ENCODE data around the gene ZBTB43.

ZBTB43 gene

GRCh38 chr9:126851286-126851880, 46.5 kb downstream of the ZBTB43 start:
- no peak overlapping the region for H3K4me3 ChIP-seq (ENCODE audit: low read depth, low read length)
- no peak overlapping the region for H3K9ac ChIP-seq (ENCODE audit: low read depth, low read length)
- no peaks in the 10 kb centered on the region for H3K4me1 ChIP-seq (ENCODE audit: control insufficient read depth, insufficient read depth, low read length)
- H3K9me3 ChIP-seq (ENCODE audit: control insufficient read depth, insufficient read depth, low read length), result no peaks in the 10 kb centered on the region
- H3K27me3 ChIP-seq (ENCODE audit: control insufficient read depth, insufficient read depth, low read length), result no peaks in the 10 kb centered on the region
- no peaks in the 10 kb centered on the region for H3K36me3 ChIP-seq (ENCODE audit: control insufficient read depth, insufficient read depth, low read length)

DNA sequence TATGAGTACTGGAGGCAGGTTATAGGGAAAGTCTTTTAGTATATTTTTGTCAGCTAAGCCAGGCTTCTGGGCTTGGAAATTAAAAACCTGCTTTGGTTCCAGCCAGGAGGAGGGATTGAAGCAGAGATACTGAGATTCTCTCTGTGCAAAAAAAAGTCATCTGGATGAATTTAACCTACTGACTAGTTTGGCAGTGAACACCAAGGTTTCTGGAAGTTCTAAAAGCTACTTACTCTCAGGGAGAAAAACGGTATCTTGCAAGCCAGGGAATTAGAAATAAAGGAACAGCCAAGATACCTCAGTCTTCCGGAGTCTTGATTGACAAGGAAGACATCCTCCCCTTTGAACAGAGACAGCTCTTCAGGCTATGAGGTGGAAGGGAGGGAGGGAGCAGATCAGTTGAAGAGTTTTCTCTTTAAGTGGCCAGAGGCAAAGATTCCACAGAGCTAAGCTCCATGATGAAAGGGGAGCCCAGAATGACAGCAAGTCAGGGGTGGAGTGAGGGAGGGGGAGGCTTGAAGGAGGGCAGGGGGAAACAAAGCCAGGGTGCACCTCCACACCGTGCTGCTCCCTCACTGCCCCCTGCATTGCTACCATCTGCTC, 47.3 kb downstream of the ZBTB43 start:
- H3K4me1 ChIP-seq (ENCODE audit: control insufficient read depth, insufficient read depth, low read length), result no peaks in the 10 kb centered on the region
- no peak overlapping the region for H3K9ac ChIP-seq (ENCODE audit: low read depth, low read length)
- H3K36me3 ChIP-seq (ENCODE audit: control insufficient read depth, insufficient read depth, low read length), result no peaks in the 10 kb centered on the region
- no peaks in the 10 kb centered on the region for H3K9me3 ChIP-seq (ENCODE audit: control insufficient read depth, insufficient read depth, low read length)
- no peak overlapping the region for H3K4me3 ChIP-seq (ENCODE audit: low read depth, low read length)
- H3K27me3 ChIP-seq (ENCODE audit: control insufficient read depth, insufficient read depth, low read length), result no peaks in the 10 kb centered on the region

DNA sequence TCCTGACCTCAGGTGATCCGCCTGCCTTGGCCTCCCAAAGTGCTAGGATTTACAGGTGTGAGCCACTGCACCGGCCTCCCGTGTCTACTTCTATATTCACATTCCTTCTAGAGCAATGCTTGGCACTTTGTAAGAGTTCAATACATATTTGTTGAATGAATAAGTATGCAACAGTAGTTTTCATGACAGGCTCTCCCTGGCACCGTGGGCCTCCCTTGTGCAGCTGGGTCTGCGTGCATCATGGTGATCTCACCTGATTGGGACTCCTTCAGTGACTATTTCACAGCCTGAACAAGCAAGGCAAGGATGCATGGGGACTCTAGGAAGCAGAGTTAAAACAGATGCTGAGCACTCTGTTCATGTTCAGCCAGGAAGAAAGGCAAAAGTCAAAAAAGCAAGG, 48.8 kb downstream of the ZBTB43 start:
- Histone ChIP-seq H3K4me1 (ENCODE audit: control insufficient read depth, insufficient read depth, low read length) (no peaks in the 10 kb centered on the region), H3K4me3 (ENCODE audit: low read depth, low read length) (no peak overlapping the region), H3K9ac (ENCODE audit: low read depth, low read length) (no peak overlapping the region), H3K9me3 (ENCODE audit: control insufficient read depth, insufficient read depth, low read length) (no peaks in the 10 kb centered on the region), H3K36me3 (ENCODE audit: control insufficient read depth, insufficient read depth, low read length) (no peaks in the 10 kb centered on the region), H3K27me3 (ENCODE audit: control insufficient read depth, insufficient read depth, low read length) (no peaks in the 10 kb centered on the region)

DNA sequence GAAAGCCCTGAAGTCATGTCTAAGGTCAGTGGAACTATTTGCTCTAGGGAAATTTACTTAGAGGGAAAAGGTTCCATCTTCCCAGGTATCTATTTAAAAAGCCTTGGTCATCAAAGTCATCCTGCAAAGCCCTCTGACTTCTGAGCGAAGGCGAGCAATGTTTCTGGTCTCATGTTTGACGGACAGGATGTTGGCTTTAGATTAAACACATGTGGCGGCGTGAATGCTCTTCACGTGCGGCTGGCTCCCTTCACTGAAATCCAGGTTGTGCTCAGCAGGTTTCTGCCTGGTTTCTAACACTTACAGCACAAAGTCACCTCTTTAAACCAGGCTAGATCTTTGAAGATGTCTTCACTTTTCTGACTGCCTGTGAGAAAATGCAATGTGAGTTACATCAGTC, 49.9 kb downstream of the ZBTB43 start:
- Histone ChIP-seq H3K9ac (ENCODE audit: low read depth, low read length) (no peak overlapping the region), H3K9me3 (ENCODE audit: control insufficient read depth, insufficient read depth, low read length) (no peaks in the 10 kb centered on the region), H3K4me1 (ENCODE audit: control insufficient read depth, insufficient read depth, low read length) (no peaks in the 10 kb centered on the region), H3K27me3 (ENCODE audit: control insufficient read depth, insufficient read depth, low read length) (no peaks in the 10 kb centered on the region), H3K36me3 (ENCODE audit: control insufficient read depth, insufficient read depth, low read length) (no peaks in the 10 kb centered on the region), H3K4me3 (ENCODE audit: low read depth, low read length) (no peak overlapping the region)

DNA sequence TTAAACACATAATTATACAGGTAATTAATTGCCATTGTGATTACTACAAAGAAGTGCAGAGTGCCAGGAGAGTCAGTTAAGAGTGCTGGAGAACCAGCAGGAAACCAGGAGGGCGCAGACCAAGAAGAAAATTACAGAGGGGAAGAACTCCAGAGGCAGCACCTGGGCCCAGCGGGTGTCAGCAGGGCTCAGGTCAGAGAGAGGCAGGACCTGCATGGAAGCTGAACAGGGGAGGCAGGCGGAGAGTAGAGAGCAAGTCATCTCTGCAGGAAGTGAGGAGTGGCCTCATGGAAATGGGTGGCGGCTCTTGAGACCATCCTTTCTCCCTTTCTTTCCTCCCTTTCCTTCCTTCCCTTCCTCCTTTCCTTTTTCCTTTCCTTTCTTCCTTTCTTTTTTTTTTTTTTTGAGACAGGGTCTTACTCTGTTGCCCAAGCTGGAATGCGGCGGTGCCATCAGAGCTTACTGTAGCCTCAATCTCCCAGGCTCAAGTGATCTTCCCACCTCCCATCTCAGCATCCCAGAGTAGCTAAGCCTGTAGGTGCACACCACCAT, 51.6 kb downstream of the ZBTB43 start:
- Histone ChIP-seq H3K9me3 (ENCODE audit: control insufficient read depth, insufficient read depth, low read length) (no peaks in the 10 kb centered on the region), H3K4me1 (ENCODE audit: control insufficient read depth, insufficient read depth, low read length) (no peaks in the 10 kb centered on the region), H3K4me3 (ENCODE audit: low read depth, low read length) (no peak overlapping the region), H3K9ac (ENCODE audit: low read depth, low read length) (no peak overlapping the region), H3K36me3 (ENCODE audit: control insufficient read depth, insufficient read depth, low read length) (no peaks in the 10 kb centered on the region), H3K27me3 (ENCODE audit: control insufficient read depth, insufficient read depth, low read length) (no peaks in the 10 kb centered on the region)

- Histone ChIP-seq H3K36me3 (ENCODE audit: control insufficient read depth, insufficient read depth, low read length) (no peaks in the 10 kb centered on the region), H3K9me3 (ENCODE audit: control insufficient read depth, insufficient read depth, low read length) (no peaks in the 10 kb centered on the region), H3K4me1 (ENCODE audit: control insufficient read depth, insufficient read depth, low read length) (peaks cover 9% of the 10 kb centered on the region), H3K27me3 (ENCODE audit: control insufficient read depth, insufficient read depth, low read length) (no peaks in the 10 kb centered on the region), H3K4me3 (ENCODE audit: low read depth, low read length) (no peak overlapping the region), H3K9ac (ENCODE audit: low read depth, low read length) (no peak overlapping the region)
These were observed 52.6 kb downstream of the ZBTB43 start for GRCh38 chr9:126857261-126857960.

GRCh38 chr9:126859111-126859510, 54.3 kb downstream of the ZBTB43 start:
- H3K4me3 ChIP-seq (ENCODE audit: low read depth, low read length), result no peak overlapping the region
- peaks cover 20% of the 10 kb centered on the region for H3K4me1 ChIP-seq (ENCODE audit: control insufficient read depth, insufficient read depth, low read length)
- H3K9me3 ChIP-seq (ENCODE audit: control insufficient read depth, insufficient read depth, low read length), result no peaks in the 10 kb centered on the region
- H3K36me3 ChIP-seq (ENCODE audit: control insufficient read depth, insufficient read depth, low read length), result peaks cover 2% of the 10 kb centered on the region
- no peaks in the 10 kb centered on the region for H3K27me3 ChIP-seq (ENCODE audit: control insufficient read depth, insufficient read depth, low read length)
- H3K9ac ChIP-seq (ENCODE audit: low read depth, low read length), result no peak overlapping the region

DNA sequence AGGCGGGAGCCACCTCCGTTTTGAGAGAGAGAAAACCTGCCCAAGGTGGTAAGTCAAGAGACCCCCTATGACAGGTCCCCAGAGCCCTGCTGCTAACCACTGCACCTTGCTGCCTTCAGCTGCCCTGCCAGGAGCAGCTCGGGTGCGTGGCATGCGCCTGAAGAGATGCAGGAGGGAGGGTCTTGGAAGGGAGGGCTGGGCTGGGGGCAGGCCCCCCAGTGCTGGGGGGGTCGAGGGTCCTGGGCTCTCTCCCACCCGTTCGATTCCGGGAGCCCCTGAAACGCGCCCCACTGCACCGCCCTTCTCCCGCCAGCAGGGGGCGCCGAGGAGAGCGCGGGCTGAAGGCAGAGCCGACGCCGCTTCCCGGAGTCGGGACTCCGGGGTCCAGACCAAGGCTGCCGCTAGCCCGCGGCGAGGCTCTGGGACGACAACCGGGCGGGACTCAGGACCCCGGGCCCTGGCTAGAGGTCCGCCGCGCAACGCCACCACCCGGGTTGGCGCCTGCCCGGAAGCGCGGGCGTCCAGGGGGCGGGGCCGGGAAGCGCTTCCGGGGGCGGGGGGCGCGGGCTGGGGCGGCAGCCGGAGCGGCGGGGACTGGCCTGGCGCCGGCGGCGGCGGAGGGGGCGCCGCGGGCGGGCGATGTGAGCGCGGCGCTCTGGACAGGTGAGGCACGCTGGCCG, 55.4 kb downstream of the ZBTB43 start, which contains the start of gene ZBTB34:
Gene ZBTB34, plus strand, starts transcription at position 563 of the 680 bp plus-strand sequence. CDS start 18,761 bp downstream, outside the sequence.
- peaks cover 20% of the 10 kb centered on the region for H3K4me1 ChIP-seq (ENCODE audit: control insufficient read depth, insufficient read depth, low read length)
- no peaks in the 10 kb centered on the region for H3K27me3 ChIP-seq (ENCODE audit: control insufficient read depth, insufficient read depth, low read length)
- peaks cover 2% of the 10 kb centered on the region for H3K36me3 ChIP-seq (ENCODE audit: control insufficient read depth, insufficient read depth, low read length)
- peak within 1 kb of the TSS; percentile 80 for H3K4me3 ChIP-seq (ENCODE audit: low read depth, low read length)
- H3K9me3 ChIP-seq (ENCODE audit: control insufficient read depth, insufficient read depth, low read length), result no peaks in the 10 kb centered on the region
- H3K9ac ChIP-seq (ENCODE audit: low read depth, low read length), result peak within 1 kb of the TSS; percentile 74

GRCh38 chr9:126860757-126861466, 56.1 kb downstream of the ZBTB43 start:
- peak overlapping the region; percentile 80 for H3K4me3 ChIP-seq (ENCODE audit: low read depth, low read length)
- peak overlapping the region; percentile 74 for H3K9ac ChIP-seq (ENCODE audit: low read depth, low read length)
- peaks cover 20% of the 10 kb centered on the region for H3K4me1 ChIP-seq (ENCODE audit: control insufficient read depth, insufficient read depth, low read length)
- no peaks in the 10 kb centered on the region for H3K27me3 ChIP-seq (ENCODE audit: control insufficient read depth, insufficient read depth, low read length)
- H3K36me3 ChIP-seq (ENCODE audit: control insufficient read depth, insufficient read depth, low read length), result peaks cover 2% of the 10 kb centered on the region
- H3K9me3 ChIP-seq (ENCODE audit: control insufficient read depth, insufficient read depth, low read length), result no peaks in the 10 kb centered on the region

- Histone ChIP-seq H3K4me1 (ENCODE audit: control insufficient read depth, insufficient read depth, low read length) (peaks cover 20% of the 10 kb centered on the region), H3K4me3 (ENCODE audit: low read depth, low read length) (peak overlapping the region; percentile 80), H3K27me3 (ENCODE audit: control insufficient read depth, insufficient read depth, low read length) (no peaks in the 10 kb centered on the region), H3K9me3 (ENCODE audit: control insufficient read depth, insufficient read depth, low read length) (no peaks in the 10 kb centered on the region), H3K9ac (ENCODE audit: low read depth, low read length) (peak overlapping the region; percentile 54), H3K36me3 (ENCODE audit: control insufficient read depth, insufficient read depth, low read length) (peaks cover 2% of the 10 kb centered on the region)
These were observed 56.9 kb downstream of the ZBTB43 start for GRCh38 chr9:126861707-126862103.

- peak overlapping the region; percentile 80 for H3K4me3 ChIP-seq (ENCODE audit: low read depth, low read length)
- H3K4me1 ChIP-seq (ENCODE audit: control insufficient read depth, insufficient read depth, low read length), result peaks cover 20% of the 10 kb centered on the region
- H3K9me3 ChIP-seq (ENCODE audit: control insufficient read depth, insufficient read depth, low read length), result no peaks in the 10 kb centered on the region
- H3K36me3 ChIP-seq (ENCODE audit: control insufficient read depth, insufficient read depth, low read length), result peaks cover 2% of the 10 kb centered on the region
- H3K27me3 ChIP-seq (ENCODE audit: control insufficient read depth, insufficient read depth, low read length), result no peaks in the 10 kb centered on the region
- peak overlapping the region; percentile 54 for H3K9ac ChIP-seq (ENCODE audit: low read depth, low read length)
These were observed 57.4 kb downstream of the ZBTB43 start for GRCh38 chr9:126862104-126862761.
